Measurements from ENCODE around the gene SYP.
"Not testable (repeated sequence)": the region's sequence is repeated elsewhere in the genome, so short reads cannot be mapped to it uniquely, and the experiment has no call there.

The SYP gene

DNA sequence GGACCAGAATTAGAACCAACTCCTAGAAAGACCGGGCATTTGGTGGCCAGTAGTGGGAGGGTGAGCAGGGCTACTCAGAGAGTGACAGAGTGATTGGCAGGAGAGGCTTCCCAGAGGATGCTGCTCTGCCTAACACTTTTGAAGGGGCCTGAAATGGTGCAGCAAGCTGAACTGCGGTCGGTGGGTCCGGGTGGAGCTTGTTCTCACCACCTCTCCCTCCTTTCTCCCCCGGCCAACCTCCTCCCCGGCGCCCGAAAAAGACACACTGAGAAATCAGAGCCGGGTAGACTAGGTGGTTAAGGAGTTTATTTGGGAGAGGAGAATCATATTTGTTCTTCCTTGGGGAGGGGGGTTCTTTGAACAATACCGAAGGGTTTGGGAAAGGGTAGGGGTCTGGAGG, 12.5 kb downstream of the SYP start:
- DNase-seq, result no peak

DNA sequence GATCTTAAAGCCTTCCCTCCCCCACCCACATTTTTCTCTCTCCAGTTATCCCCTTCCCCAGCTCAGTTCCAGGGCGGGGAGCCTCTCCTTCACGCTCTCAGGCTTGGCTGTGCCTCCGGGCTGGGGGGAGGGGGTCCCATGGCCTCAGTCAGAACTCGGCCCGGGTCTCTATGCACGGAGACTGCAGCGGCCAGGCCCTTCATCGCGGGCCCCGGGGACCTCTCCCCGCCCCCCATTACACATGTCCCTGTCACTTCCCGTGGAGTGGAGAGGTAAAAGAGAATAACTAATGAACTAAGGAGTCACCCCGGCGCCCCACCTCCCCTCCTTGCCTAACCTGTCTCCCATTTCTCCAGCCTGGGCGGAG, 13.0 kb downstream of the SYP start:
- no peak for DNase-seq

DNA sequence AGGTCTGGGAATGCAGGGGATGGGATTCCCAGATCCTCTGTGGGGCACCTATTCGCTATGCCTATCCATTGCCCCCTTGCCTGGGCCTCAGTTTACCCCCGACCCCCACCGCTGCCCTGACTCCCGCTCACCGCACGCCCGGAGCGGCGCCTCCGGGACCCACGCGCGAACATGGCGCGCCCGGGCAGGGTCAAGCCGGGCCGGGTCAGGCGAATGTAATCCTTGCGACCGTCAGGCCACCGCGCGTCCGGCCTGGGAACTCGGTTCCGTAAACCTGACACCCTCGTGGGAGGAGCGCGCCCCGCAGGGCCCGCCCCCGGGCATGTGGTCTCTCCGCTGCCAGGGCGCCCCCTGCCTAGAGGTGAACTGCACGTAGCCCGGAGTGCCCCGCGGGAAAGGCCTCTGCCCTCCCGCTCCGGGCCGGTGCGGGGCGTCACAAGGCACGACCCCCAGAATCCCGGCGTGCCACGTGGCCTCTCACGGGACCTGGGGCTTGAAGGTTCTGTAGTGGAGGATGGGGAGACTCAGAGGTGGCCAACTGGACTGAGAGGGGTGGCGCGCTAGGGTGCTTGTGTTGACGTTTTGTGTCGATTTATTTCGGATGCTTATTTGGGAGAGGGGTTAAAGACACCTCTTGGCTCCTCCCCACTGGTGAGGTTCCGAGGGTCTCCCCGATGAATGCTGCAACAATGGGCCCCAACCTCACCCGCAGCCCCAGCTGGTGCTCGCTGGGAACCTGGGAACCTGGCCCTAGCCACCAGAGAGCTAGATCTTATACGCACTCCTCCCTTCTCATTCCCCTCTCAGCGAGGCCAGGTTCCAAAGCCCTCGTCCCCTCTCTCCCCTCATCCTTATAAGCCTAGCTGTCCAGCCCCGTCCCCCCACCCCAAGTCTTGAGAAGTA, 13.6 kb downstream of the SYP start, which contains the start of gene PRICKLE3:
Gene PRICKLE3, minus strand, starts transcription at position 249 of the 903 bp plus-strand sequence. Its CDS starts 76 bp downstream, at position 173.
- DNase-seq, result peak; percentile 7 to 32

DNA sequence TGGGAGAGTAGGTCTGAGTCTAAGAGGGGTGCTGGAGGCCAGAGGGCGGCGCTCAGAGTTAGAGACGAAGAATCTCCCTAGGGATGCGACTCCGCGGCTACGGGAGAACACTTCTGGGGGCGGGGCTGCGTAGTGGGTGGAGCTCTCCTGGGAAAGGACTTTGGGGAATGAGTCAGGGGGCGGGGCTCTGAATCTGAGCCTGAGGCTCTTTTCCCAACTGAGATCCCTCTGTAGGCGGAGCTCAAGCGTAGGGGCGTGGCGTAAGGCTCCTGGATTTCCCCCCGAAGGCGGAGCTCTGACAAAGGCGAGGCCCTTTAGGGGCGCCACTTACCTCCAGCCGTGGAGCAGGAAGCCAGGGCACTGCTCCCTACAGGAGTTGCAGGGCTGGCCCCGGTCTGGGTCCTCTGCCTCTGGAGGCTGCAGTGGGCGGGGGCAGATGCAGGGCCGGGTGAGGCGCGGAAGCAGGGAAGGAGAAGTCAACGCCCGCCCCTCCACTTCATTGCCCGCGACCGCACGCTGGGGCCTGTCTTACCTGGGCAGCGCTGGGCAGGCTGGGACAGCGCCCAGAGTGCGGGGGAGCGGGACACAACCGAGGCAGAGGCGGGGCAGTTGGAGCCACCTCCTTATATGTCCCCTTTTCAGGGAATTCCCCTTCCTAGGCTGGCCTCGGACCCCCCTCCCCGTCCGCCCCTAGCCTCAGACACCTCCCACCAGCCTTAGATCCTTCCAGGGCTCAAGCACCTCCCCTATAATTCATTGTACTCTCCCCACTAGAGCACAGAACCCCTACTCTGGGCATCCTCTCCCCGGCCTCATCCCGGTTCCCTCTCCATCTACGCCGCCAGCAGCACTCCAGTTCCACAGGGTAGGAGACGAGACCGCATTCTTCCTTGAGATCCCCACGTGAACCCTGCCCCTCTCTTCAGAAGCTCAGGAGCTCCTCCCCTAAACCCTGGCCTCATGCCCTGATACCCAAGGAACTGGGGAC, 15.4 kb downstream of the SYP start:
- peak in 1 of 2 donors; percentile 25 for DNase-seq

DNA sequence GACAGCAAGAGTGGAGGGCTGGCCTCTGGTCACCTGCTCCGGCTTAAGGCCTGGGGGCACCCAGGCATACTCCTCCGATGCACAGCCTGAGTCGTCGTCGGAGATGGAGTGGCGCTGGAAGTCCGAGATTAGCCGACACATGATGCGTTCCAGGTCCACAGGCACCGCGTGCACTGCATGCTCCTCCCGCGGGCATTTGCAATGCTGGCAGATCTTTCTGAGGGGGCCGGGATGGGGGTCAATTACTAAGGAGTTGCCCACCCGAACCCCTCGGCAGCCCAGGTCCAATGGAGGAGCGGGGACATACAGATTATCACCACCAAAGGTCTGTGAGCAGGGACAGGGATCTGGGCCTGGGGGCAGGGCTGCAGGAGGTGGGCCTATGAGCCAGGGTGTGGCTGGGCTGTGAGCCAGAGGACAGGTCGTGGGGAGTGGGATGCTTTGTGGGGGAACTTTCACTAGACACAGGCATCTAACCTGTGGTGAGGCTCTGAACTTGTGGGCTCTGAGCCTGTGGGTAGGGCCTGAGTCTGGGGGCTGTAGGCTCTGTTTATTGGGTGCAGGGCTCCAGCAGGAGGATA, 16.2 kb downstream of the SYP start:
- DNase-seq, result no peak

DNA sequence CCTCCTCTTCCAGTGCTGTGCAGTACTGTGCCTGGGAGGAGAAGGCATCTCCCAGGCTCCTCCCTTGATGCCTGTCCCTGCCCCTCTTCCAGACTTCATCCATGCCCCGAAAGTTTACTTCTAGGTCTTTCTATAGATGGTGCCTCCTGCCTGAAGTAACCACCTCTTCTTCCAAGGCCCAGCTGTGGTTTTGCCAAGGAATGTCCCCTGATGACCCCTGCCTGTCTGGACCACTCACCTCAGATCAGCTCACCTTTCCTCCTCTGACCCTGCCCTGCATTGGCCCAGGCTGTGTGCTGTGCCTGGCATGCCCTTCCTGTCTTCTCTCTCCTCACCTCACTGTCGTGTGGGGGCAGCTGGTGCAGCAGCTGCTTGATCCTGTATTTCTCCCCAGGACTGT, 20.6 kb downstream of the SYP start:
- DNase-seq, result no peak

DNA sequence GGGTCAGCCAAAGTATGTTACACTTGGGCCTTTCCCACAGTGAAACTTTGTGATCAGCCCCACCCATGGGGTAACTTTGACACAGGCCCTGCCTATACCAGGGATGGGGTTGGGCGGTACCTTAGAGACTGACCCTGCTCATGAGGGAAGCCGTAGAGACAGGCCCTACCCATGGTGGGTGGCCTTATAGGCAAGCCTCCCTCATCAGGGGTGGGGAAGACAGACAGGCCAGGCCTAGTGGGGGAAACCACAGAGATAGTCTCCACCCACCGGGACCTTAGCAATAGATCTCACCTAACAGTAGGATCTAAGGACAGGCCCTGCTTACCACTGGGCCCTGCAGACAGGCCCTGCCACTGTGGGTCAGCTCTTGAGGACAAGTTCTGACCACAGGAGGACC, 21.5 kb downstream of the SYP start:
- DNase-seq, result no peak

DNA sequence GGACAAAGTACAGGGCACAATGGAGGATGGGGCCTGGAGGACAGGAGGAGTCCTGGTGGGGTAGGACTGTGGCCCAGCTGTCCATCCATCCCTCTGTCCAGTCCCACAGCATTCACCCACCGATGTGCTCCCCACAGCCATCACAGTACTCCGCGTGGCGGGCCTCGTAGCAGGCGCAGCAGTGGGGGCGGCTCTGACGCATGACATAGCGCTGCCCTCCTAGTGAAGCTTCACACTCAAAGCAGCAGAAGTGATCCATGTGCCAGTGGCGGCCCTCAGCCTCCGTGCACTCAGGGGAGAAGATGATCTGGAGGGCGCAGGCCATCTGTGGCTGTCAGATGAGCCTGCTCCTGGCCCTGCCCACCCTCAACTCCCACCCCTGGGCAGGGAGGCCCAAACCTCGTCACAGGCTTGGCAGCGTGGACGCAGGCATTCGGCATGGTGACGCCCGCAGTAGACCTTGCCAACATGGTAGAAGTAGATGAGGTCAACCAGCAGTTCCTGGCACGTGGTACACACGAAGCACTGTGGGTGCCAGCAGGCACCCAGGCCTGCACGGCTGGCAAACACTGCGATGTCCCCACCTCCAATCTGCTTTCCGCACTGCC, 22.0 kb downstream of the SYP start:
- DNase-seq, result no peak

DNA sequence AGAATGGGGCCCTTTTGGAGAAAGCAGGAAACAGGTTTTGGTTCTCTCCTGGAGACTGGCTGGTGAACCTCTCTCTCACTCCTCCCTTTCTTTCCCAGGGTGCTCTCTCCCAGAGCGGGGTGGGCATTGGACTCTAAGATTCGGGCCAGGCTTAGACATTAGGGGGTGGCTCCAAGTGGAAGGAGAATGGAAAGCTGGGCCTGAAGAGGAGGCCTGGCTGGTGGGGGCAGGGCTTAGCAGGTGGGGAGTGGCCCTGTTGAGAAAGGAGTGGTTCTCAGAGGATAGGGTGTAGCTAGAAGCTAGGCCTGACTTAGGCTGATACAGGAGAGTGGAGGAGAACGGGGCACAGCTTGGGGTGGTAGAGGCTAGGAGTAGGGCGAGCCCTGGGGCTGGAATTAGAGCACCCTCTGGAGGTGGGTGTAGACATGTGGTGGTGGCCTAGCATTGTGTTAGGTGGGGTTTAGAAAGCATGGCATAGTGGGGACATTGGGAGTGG, 22.6 kb downstream of the SYP start:
- peak in 1 of 2 donors; percentile 25 for DNase-seq

DNA sequence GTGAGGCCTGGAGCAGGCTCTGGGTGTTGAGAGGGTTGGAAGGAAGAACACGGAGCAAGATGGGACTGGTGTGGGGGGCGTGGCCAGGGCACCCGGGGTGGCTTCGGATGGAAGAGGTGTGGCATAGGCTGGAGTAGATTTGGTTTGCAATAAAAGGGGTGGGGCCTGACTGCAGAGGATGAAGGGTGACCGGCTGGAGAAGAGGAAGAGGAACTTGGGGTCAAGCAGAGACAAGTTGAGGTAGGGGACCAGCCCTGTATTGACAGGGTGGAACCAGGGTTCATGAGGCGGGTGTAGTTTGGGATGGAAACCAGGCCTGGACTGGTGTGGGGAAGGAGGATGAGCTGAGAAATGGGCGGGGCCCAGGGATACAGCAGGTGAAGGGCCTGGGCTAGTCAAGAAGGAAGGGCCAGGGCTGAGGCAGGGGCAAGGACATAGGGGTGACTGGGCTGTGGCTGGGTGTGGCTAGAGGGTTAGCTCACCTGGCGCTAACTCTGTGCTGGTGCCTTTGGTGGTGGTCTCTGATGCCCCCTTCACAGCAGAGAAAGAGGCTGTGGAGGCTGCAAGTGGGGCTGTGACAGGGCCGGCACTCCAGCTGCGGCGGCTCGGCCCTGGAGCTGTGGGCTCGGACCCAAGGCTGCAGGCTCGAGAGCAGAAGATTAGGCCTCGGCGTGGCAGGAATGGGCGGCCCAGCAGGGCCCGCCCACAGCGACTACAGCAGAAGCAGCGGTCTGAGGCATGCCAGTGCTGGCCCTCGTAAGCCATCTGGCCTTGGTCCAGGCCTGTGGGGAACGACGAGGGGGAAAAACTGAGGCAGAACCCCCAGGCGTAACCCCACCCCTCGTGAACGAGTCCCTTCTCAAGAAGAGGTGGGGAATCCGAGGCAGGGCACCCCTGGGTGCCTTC, 23.3 kb downstream of the SYP start:
- DNase-seq, result peak in 1 of 2 donors; percentile 2

DNA sequence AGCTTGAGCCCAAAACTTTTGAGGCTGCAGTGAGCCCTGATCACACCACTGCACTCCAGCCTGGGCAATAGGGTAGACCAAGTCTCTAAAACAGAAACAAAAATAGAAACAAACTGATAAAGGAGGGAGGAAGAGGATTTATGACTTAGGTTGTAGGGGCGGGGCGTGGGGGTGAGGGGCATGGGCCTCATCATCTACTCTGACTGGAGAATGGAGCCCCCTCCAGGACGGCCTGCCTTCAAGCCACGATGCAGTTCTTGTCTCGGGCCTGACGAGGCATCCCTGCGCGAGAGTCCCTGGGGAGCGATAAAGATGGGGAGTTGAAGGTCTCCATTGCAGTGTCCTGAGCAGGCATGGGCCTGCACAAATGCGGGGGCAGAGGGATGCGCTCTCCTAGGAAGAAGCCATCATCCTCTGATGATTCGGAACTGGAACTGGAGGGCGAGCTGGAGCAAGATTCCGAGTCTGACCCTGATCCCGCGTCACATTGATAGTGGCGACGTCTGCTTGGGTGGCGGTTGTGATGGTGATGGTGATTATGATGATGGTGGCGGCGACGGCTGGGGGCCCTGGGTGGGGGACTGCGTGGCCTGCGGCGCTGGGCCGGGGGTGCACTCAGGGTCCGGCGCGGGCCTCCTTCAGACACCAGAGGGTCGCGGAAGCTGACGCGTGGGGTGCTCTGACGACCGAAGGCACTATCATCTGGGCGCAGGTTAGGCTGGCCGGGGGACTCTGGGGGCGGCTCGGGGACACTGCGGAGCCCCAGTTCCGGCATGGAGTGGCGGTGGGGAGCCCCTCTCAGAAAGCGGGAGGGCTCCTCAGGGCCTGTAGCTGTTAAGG, 24.3 kb downstream of the SYP start:
- no peak for DNase-seq

DNA sequence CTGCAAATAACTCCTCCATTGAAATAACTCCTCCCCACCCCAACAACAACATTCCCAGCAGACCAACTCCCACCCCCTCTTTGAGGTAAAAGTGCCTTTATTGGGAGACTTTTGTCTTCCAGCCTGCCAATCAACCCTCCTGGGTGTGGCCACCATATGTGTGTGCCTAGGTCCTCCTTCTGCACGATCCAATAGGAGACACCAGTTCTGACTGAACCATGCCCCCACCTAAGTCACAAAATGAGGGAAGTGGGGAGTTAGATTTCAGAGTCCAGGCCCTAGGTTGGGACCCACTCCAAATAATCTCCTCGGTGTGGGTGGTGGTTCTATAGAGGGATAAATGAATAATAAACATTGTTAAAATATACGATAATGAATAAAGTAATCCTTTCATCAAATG, 25.3 kb downstream of the SYP start:
- DNase-seq, result no peak

DNA sequence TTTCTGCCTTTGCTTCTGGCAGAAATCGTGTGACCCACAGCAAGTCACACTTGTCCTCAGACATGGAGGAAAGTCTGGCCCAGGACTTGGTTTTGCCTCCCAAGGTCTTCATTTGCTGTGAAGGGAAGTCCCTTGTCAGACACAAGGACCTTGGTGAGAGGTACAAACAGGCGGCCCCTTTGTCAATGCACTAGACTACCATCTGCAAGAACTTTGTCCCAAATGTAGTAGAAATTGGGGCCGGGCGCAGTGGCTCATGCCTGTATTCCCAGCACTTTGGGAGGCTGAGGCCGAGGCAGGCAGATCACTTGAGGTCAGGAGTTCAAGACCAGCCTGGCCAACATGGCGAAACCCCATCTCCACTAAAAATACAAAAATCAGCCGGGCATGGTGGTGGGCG, 26.4 kb downstream of the SYP start:
- DNase-seq, result not testable (repeated sequence)

DNA sequence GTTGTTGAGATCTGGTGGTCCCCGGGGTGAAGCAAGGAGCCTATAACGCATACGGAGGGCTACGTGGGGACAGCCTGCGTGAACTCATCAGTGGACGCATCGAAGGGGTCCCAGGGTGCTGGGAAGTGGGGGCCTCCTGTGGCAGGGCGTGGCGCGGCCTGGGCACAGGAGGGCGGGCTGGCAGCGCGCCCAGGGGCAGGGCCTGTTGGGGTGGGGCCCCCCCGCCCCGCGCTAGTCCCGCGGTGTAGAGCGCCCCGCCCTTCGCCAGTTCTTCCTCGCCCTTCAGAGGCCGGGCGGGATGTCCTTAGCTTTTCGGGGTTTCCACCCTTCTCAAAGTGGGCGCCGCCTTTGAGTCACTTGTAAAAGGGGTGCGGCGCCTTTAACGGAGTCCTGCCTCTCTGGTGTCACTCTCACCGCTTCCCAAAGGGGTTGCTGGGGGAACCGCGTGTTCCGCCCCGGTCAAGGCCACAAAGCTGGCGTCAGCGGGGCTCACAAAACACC, 27.7 kb downstream of the SYP start:
- peak; percentile 15 to 41 for DNase-seq

DNA sequence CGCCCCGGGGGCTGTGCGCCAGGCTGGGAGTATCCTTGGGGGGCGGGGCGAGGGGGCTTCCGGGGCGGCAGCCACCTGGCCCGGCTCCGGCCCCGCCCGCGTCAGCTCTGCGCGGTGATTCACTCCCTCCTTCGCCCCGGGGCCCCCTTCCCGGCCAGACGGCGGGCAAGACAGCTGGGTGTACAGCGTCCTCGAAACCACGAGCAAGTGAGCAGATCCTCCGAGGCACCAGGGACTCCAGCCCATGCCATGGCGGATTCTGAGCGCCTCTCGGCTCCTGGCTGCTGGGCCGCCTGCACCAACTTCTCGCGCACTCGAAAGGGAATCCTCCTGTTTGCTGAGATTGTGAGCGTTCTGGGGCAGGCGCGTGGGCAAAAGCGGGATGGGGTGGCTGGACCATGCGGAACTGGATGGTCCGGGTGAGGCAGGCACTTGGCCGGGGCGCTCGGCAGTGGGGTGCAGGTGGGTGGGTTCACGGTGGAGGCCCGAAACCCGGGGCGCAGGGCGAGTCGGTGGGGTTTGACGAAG, 28.2 kb downstream of the SYP start, which contains the start of gene PLP2:
Gene PLP2, plus strand, starts transcription at position 147 of the 528 bp plus-strand sequence. Its CDS starts 103 bp downstream, at position 250.
- DNase-seq, result peak; percentile 7 to 16

DNA sequence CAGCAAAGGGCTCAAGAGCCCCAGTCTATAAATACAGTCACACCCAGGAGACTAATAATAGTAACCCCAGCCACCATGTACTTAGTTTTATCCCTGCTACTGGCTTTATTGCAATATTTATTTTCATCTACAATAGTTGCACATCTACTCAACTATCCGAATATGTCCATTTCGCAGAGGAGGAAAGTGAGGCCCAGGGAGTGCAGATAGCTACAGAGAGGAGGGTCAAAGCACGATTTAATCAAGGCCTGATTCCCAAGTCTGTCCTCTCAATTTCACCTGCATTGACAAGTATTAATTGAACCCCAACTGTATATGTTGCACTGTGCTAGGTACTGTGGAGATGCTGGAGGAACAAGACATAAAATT, 32.3 kb downstream of the SYP start:
- no peak for DNase-seq

DNA sequence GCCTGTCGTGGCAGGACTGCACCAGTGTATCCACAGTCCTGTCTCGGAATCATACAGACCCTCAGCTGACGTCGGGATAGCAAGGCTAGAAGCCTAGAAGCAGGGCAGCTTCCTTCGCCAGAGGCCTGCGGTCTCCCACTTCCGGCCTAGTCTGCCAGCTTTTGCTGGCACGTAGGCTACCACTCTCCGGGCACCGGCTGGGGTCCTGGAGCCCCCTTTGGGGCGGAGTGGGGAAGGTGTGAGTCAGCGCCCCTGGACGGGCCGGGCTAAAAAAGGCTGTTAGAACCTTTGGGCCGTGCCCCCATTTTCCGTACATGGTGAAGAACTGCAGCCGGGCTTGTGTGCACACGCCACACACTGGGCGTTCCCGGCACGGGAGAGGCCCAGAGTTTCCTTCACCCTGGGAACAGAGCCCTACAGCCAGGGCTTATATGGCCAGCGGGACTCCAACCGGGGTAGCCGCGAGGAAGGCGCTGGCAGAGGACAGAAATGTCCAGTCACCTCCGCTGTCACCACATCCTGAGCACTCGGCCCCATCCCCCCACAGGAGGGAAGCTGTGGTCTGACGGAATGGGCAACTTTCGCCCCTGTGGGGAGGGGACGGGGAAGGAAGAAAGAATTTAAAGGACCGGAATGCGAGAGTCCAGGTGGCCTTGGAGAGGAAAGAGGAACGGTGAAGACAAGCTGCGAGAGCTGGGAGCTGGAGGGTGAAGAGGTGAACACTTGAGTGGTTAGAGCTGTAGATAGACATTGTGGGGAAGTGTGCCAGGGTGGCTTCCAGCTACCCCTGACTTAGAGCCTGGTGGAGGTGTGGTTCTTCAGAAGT, 32.9 kb downstream of the SYP start:
- DNase-seq, result peak; percentile 40 to 76

DNA sequence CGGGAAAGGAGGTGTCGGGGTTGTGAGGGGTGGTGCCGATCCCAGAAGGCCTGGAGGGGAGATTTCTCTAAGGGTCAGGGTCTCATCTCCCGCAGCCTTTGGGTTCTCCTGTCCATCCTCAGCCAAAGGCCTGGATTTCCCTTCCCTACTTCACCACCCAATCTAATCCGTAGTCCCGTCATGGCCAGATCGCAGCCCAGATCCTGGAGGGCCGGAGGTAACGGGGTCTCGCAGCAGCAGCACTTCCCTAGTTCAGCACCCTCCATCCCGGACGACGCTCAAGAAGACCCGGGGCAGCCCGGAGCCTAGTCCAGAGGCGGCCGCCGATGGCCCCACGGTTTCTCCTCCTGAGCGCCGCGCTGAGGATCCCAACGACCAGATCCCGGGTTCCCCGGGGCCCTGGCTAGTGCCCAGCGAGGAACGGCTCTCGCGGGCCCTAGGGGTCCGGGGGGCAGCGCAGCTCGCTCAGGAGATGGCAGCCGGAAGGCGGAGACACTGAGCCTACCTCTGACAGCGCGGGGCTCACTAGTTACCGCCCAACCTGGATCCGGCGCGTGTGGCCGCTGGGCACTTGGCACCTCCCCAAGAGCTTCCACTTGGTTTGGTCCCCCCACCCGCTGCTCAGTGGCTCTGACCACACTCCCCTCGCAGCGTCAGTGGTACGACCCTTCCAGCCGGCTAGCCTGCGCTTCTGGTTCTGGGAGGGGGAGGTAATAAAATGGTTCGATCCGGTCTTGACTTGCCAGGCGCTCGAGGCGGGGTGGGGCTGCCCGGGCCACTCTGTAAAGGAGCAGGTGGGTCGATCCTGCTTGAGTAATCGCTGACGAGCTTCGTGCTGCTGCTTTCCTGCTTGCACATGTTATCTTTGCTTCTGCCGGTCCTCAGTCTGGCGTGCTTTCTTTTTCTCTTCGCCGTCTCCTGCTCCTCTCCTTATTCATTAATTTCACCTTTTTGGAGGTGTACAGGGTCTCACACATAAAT, 33.8 kb downstream of the SYP start:
- peak; percentile 40 to 61 for DNase-seq
